ENCODE data around the gene ASAP2.

- TF ChIP-seq POLR2AphosphoS5 (IDR thresholded peaks at IDR 0.05; ENCODE audit: low read depth, low read length) (no peak), POLR2A (IDR thresholded peaks at IDR 0.05; ENCODE audit: low read depth, low read length) (no peak)
These were observed 72.8 kb downstream of the ASAP2 start for GRCh38 chr2:9279426-9279825.
